Ascending aorta (tissue), 2 donors: ENCODE measurements around the gene HECTD4. TPM values are rescaled to one million over a fixed set of nuclear protein-coding genes. Genes with fewer than 3 reads are reported as not detected.

Source experiments
- DNase-seq, 2 donors: peaks; one replicate each; pipeline ENCODE4 v3.0.0-alpha.2; 2019; ENCODE audit warnings: low spot score in 2 of 2
- H3K27ac ChIP-seq, 2 donors: fragments of 200-600 bp; sonication (generic); one replicate each; pipeline ENCODE4 v1.5.1; 2016 to 2017; ENCODE audit warnings: mild to moderate bottlenecking in 1 of 2
- H3K27me3 ChIP-seq: fragments of 200-600 bp; sonication (generic); one replicate; pipeline ENCODE4 v1.5.1; 2017
- H3K36me3 ChIP-seq, 2 donors: fragments of 200-600 bp; sonication (generic); one replicate each; pipeline ENCODE4 v1.5.1; 2016
- H3K4me1 ChIP-seq, 2 donors: fragments of 200-600 bp; sonication (generic); one replicate each; pipeline ENCODE4 v1.5.1; 2016 to 2017; ENCODE audit warnings: mild to moderate bottlenecking in 1 of 2
- H3K4me3 ChIP-seq, 2 donors: fragments of 200-600 bp; sonication (generic); one replicate each; pipeline ENCODE4 v1.5.1; 2016 to 2017; ENCODE audit warnings: mild to moderate bottlenecking in 1 of 2
- H3K9me3 ChIP-seq, 2 donors: fragments of 200-600 bp; sonication (generic); one replicate each; pipeline ENCODE4 v1.5.1; 2016
- intact Hi-C: fragments of 100-400 bp; cut with DNase I; formaldehyde crosslinking; loops from one replicate; pipeline ENCODE4 v1.15.1; 2023
- total RNA-seq: library from RNA; depleted of rRNA; stranded (reverse); fragments of >200 nt; gene quantifications from one replicate; pipeline ENCODE4 v1.1.0, GENCODE V29; 2016
- TF ChIP-seq, protein P1 (sequence below), 3 experiments: fragments of 200-600 bp in 2 of 3; fragments of 450-650 bp in 1 of 3; sonication (generic) in 2 of 3; IDR thresholded peaks; one replicate each; pipeline ENCODE4 v1.5.1; 2016 to 2019; ENCODE audit warnings: antibody characterized with exemption in 3 of 3, mild to moderate bottlenecking in 1 of 3, moderate library complexity in 1 of 3

Gene HECTD4
- total RNA-seq, 1 donor from 2014 or later: 23.7 TPM

DNA sequence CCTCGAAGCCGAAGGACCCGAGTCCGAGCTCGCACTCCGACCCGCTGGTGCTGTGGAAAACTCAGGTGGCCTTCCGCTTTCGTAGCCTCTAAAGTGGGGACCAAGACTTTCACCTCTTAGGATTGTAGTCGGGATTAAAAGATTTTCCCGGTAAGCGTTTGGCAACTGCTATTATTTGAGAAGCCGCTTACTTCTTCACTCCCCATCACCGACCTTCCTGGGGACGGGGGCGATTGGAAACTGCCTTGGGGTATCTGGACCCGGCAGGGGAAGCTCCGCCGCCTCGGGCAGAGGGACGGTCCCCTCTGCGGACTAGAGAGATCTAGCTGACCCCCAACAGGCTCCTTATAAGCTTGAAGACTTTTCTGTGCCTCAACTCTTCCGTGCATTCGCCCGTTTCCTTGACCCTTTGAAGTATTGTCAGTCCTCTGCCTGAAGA lies 256.2 kb downstream of the HECTD4 start:
- H3K4me1 ChIP-seq: peaks cover 20 to 35% of the 10 kb centered on the region in 2 donors
- no peaks in the 10 kb centered on the region for H3K9me3 ChIP-seq
- H3K27ac ChIP-seq: peak overlapping the region; percentile 95 to 97
- intact Hi-C loops: loop anchor here (1.0 to 10.0 kb wide), 4 partner anchors 18 to 291 kb away; partner anchors contain the start of genes ERP29, NAA25, PTPN11 and TMEM116
- TF ChIP-seq, protein P1, sequence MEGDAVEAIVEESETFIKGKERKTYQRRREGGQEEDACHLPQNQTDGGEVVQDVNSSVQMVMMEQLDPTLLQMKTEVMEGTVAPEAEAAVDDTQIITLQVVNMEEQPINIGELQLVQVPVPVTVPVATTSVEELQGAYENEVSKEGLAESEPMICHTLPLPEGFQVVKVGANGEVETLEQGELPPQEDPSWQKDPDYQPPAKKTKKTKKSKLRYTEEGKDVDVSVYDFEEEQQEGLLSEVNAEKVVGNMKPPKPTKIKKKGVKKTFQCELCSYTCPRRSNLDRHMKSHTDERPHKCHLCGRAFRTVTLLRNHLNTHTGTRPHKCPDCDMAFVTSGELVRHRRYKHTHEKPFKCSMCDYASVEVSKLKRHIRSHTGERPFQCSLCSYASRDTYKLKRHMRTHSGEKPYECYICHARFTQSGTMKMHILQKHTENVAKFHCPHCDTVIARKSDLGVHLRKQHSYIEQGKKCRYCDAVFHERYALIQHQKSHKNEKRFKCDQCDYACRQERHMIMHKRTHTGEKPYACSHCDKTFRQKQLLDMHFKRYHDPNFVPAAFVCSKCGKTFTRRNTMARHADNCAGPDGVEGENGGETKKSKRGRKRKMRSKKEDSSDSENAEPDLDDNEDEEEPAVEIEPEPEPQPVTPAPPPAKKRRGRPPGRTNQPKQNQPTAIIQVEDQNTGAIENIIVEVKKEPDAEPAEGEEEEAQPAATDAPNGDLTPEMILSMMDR (IDR thresholded peaks at IDR 0.05): no peak
- peak overlapping the region; percentile 87 to 94 for H3K4me3 ChIP-seq
- H3K27me3 ChIP-seq: no peaks in the 10 kb centered on the region
- no peaks in the 10 kb centered on the region for H3K36me3 ChIP-seq
- DNase-seq: no peak

DNA sequence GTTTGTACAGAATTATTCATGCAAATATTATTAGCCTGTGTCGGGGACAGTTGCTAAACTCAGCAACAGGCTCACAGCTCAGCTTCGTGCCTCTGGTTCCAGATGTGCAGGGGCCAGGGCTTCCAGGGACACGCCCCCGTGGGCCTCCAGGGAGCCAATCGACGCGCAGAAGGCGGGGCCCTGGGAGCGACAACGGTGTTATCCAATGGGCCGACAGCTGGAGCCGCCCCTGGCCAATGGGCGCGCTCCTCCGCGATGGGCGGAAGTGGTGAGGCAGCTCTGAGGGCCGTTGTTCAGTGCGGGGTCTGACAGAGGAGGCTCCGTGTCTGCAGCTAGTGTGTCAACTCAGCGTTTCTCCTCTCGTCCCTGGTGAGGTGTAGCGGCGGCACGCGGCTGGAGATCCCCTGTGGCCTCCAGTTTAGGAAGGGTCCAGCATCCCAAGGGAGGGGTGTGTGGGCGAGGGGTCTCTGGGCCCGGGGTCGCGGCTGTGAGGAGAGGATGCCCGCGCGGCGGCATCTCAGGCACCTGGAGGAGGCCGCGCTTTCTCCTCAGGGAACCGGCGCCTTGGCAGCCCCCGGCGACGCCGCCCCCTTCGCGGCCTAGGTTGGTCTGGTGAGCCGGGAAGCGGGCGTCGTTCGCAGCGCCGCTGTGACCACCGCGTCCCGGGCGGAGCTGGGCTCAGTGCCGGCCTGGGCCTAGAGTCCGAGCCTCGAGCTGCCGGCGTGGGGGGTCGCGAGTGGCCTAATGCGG lies 256.8 kb downstream of the HECTD4 start, which contains the start of gene TRAFD1:
TRAFD1 (plus strand) TSS at position 311 of the 750 bp plus-strand sequence. CDS start 4,963 bp downstream, outside the sequence.
- TF ChIP-seq, protein P1 (IDR thresholded peaks at IDR 0.05): no peak
- H3K4me1 ChIP-seq: peaks cover 17 to 34% of the 10 kb centered on the region in 2 donors
- peak; percentile 92 to 98 for DNase-seq
- intact Hi-C loops: loop anchor here (1.0 to 10.0 kb wide), 4 partner anchors 17 to 292 kb away; partner anchors contain the start of genes ERP29, NAA25, PTPN11 and TMEM116
- no peaks in the 10 kb centered on the region for H3K36me3 ChIP-seq
- no peaks in the 10 kb centered on the region for H3K9me3 ChIP-seq
- no peaks in the 10 kb centered on the region for H3K27me3 ChIP-seq
- H3K27ac ChIP-seq: peak within 1 kb of the TSS; percentile 95 to 97
- H3K4me3 ChIP-seq: peak within 1 kb of the TSS; percentile 87 to 94

DNA sequence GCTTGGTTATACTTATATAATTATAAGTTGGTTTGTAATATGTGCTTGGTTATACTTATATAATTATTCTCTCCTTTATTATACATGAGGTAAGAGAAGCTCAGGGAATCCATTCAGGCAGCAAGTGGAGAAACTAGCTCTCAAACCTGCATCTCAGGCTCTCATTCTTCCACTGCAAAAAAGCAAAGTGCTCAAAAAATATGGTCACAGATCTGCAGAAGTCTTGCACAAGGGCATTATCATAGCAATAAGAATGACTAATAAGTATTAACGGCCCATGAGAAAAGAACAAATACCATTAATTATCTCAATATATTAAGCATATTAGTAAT lies 257.3 kb downstream of the HECTD4 start:
- no peaks in the 10 kb centered on the region for H3K9me3 ChIP-seq
- H3K36me3 ChIP-seq: no peaks in the 10 kb centered on the region
- no peak overlapping the region for H3K27ac ChIP-seq
- peak overlapping the region; percentile 87 to 94 for H3K4me3 ChIP-seq
- peaks cover 15 to 29% of the 10 kb centered on the region in 2 donors for H3K4me1 ChIP-seq
- H3K27me3 ChIP-seq: no peaks in the 10 kb centered on the region
- no peak for DNase-seq
- intact Hi-C loops: loop anchor here (1.0 to 10.0 kb wide), 4 partner anchors 17 to 292 kb away; partner anchors contain the start of genes ERP29, NAA25, PTPN11 and TMEM116
- TF ChIP-seq, protein P1 (IDR thresholded peaks at IDR 0.05): no peak

DNA sequence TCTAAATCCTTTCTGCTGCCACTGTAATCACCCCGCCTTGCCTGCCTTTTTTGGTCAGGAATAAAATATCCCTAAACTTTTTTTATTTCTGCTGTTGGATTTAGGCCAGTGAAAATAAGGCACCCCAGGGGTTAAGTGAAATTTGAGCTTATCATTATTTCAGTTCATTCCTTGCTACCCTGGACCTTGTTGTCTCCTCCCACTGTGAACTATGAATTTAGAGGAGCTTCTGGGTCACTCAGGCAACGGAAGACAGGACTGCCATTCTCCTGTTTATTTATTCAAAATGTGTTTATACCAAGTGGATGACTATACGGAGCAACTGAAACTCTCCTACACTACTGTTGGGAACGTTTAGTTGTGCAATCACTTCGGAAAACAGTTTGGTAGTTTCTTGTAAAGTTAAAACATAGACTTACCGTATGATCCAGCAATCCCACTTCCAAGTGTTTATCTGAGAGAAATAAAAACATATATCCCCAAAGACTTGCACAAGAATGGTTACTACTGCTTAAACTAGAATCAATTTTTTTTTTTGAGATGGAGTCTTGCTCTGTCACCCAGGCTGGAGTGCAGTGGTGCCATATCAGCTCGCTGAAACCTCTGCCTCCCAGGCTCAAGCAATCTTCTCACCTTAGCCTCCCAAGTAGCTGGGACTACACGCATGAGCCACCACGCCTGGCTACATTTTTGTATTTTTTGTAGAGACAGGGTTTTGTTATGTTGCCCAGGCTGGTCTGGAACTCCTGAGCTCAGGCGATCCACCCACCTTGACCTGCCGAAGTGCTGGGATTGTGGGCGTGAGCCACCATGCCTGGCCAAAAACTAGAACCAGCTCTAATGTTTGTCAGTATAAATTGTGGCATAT lies 259.2 kb downstream of the HECTD4 start:
- Histone ChIP-seq H3K9me3 (no peaks in the 10 kb centered on the region), H3K27me3 (no peaks in the 10 kb centered on the region), H3K4me3 (no peak overlapping the region), H3K36me3 (no peaks in the 10 kb centered on the region), H3K4me1 (peaks cover 11 to 26% of the 10 kb centered on the region in 2 donors), H3K27ac (peak overlapping the region; percentile 62 to 71)
- peak in 1 of 2 donors; percentile 56 for DNase-seq
- intact Hi-C loops: loop anchor here (10.0 kb wide), 1 partner anchor 178 kb away; no protein-coding TSS in a partner anchor
- TF ChIP-seq, protein P1 (IDR thresholded peaks at IDR 0.05): no peak

DNA sequence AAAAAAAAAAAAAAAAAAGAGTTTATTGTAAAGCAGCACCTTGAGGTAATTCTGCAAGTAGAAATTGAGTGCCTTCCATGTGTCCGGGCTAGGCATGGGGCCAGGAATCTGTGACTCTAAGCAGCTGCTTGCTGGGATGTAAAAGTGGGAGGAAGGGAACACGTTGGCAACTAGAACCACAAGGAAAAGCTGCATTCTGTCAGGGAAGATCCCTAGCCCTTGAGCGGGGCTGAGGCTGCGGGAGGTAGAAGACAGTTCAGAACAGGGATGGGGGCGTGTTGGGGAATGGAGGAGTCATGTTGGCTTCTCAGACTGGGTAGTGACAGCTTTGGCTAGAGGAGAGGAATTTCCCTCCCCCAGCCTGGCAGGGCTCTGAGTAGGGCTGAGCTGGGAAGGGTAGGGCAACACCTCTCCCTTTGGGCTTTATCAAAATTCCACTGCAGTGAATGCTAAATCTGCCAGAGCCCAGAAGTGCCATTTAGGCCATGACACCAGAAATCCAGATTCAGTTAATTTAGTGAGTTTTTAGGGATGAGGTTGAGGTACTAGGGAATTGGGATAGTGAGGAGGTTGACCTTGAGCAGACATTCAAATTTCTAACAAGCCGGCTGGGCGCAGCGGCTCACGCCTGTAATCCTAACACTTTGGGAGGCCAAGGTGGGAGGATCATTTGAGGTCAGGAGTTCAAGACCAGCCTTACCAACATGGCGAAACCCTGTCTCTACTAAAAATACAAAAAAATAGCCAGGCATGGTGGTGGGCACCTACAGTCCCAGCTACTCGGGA lies 260.3 kb downstream of the HECTD4 start:
- TF ChIP-seq, protein P1 (IDR thresholded peaks at IDR 0.05): no peak
- Histone ChIP-seq H3K9me3 (no peaks in the 10 kb centered on the region), H3K27me3 (no peaks in the 10 kb centered on the region), H3K27ac (peak overlapping the region; percentile 62 to 71), H3K36me3 (no peaks in the 10 kb centered on the region), H3K4me3 (peak overlapping the region in 1 of 2 donors; percentile 21), H3K4me1 (peaks cover 8 to 30% of the 10 kb centered on the region in 2 donors)
- peak in 1 of 2 donors; percentile 83 for DNase-seq
- intact Hi-C loops: loop anchor here (10.0 kb wide), 1 partner anchor 177 kb away; no protein-coding TSS in a partner anchor
